GM21423 (cell line): ENCODE data around the gene IRF1.

Source experiments
- ATAC-seq: cut with Tn5 transposase; IDR thresholded peaks from one replicate; pipeline ENCODE4 v1.9.1; 2021; ENCODE audit warnings: mild to moderate bottlenecking, moderate library complexity; ENCODE audit not compliant: unreplicated experiment

Gene IRF1

GRCh38 chr5:132475987-132476875 lies 14.3 kb downstream of the IRF1 start:
- no peak for ATAC-seq

GRCh38 chr5:132475497-132475882 lies 15.1 kb downstream of the IRF1 start:
- ATAC-seq: no peak

GRCh38 chr5:132474881-132475496 lies 15.6 kb downstream of the IRF1 start:
- ATAC-seq: no peak

GRCh38 chr5:132474131-132474723 lies 16.3 kb downstream of the IRF1 start:
- ATAC-seq: no peak

- ATAC-seq: no peak
Measured at GRCh38 chr5:132473668-132474067, 16.9 kb downstream of the IRF1 start.

- ATAC-seq: peak; percentile 81
Measured at GRCh38 chr5:132473019-132473531, 17.5 kb downstream of the IRF1 start.

GRCh38 chr5:132472431-132472830 lies 18.1 kb downstream of the IRF1 start:
- no peak for ATAC-seq

- no peak for ATAC-seq
Measured at GRCh38 chr5:132471944-132472343, 18.6 kb downstream of the IRF1 start.

- no peak for ATAC-seq
Measured at GRCh38 chr5:132471151-132471907, 19.2 kb downstream of the IRF1 start.

- no peak for ATAC-seq
Measured at GRCh38 chr5:132470596-132470995, 20.0 kb downstream of the IRF1 start.

- ATAC-seq: no peak
Measured at GRCh38 chr5:132470010-132470392, 20.6 kb downstream of the IRF1 start.

GRCh38 chr5:132469380-132470009 lies 21.1 kb downstream of the IRF1 start:
- ATAC-seq: no peak

- ATAC-seq: no peak
Measured at GRCh38 chr5:132468656-132469379, 21.8 kb downstream of the IRF1 start.

- ATAC-seq: peak; percentile 33
Measured at GRCh38 chr5:132467287-132467984, 23.1 kb downstream of the IRF1 start.

- ATAC-seq: peak; percentile 52
Measured at GRCh38 chr5:132466433-132467286, 23.9 kb downstream of the IRF1 start.

- no peak for ATAC-seq
Measured at GRCh38 chr5:132465059-132465707, 25.4 kb downstream of the IRF1 start.

GRCh38 chr5:132464156-132464939 lies 26.2 kb downstream of the IRF1 start:
- no peak for ATAC-seq
